Renal cortical epithelial cell (primary cell): ENCODE measurements around the gene TGM5. TPM values are rescaled to one million over a fixed set of nuclear protein-coding genes. Genes with fewer than 3 reads are reported as not detected.
A peak's percentile ranks its signal among the peaks of the same experiment; 100 is the strongest.
"Not testable (repeated sequence)": the region's sequence is repeated elsewhere in the genome, so short reads cannot be mapped to it uniquely, and the experiment has no call there.

ENCODE experiments used
- DNase-seq: peaks from one replicate; pipeline ENCODE4 v3.0.0-alpha.2; 2011; ENCODE audit warnings: low read depth
- total RNA-seq: library from RNA; depleted of rRNA; stranded (reverse); fragments of >200 nt; gene quantifications from 2 replicates; pipeline ENCODE4 v1.2.3, GENCODE V29; 2014

Gene TGM5
- total RNA-seq, 1 donor from 2014 or later: 0.25 TPM

- no peak for DNase-seq
Measured at GRCh38 chr15:43218908-43219706, 47.6 kb downstream of the TGM5 start.

GRCh38 chr15:43215961-43216360 is 50.8 kb downstream of the TGM5 start:
- DNase-seq: no peak

GRCh38 chr15:43214592-43215295 is 52.0 kb downstream of the TGM5 start:
- no peak for DNase-seq

GRCh38 chr15:43214169-43214568 is 52.6 kb downstream of the TGM5 start:
- DNase-seq: no peak

GRCh38 chr15:43213466-43213865 is 53.3 kb downstream of the TGM5 start:
- DNase-seq: no peak

- DNase-seq: no peak
Measured at GRCh38 chr15:43212951-43213350, 53.8 kb downstream of the TGM5 start.

GRCh38 chr15:43212299-43212698 is 54.4 kb downstream of the TGM5 start:
- DNase-seq: no peak

- DNase-seq: no peak
Measured at GRCh38 chr15:43211224-43211735, 55.4 kb downstream of the TGM5 start.

GRCh38 chr15:43210807-43211206 is 55.9 kb downstream of the TGM5 start:
- no peak for DNase-seq

- no peak for DNase-seq
Measured at GRCh38 chr15:43210172-43210745, 56.5 kb downstream of the TGM5 start.

- no peak for DNase-seq
Measured at GRCh38 chr15:43209059-43209824, 57.5 kb downstream of the TGM5 start.

- DNase-seq: no peak
Measured at GRCh38 chr15:43208052-43209002, 58.4 kb downstream of the TGM5 start.

- no peak for DNase-seq
Measured at GRCh38 chr15:43207024-43207423, 59.7 kb downstream of the TGM5 start.

GRCh38 chr15:43206054-43206453 is 60.7 kb downstream of the TGM5 start:
- no peak for DNase-seq

- DNase-seq: peak; percentile 48
Measured at GRCh38 chr15:43204016-43204901, 62.5 kb downstream of the TGM5 start.

GRCh38 chr15:43199945-43200488 is 66.7 kb downstream of the TGM5 start:
- no peak for DNase-seq

GRCh38 chr15:43198992-43199391 is 67.7 kb downstream of the TGM5 start:
- DNase-seq: no peak

- not testable (repeated sequence) for DNase-seq
Measured at GRCh38 chr15:43198556-43198955, 68.2 kb downstream of the TGM5 start.

- DNase-seq: not testable (repeated sequence)
Measured at GRCh38 chr15:43197773-43198172, 69.0 kb downstream of the TGM5 start.
